Measurements from ENCODE around the gene ATP11A.

Gene ATP11A

DNA sequence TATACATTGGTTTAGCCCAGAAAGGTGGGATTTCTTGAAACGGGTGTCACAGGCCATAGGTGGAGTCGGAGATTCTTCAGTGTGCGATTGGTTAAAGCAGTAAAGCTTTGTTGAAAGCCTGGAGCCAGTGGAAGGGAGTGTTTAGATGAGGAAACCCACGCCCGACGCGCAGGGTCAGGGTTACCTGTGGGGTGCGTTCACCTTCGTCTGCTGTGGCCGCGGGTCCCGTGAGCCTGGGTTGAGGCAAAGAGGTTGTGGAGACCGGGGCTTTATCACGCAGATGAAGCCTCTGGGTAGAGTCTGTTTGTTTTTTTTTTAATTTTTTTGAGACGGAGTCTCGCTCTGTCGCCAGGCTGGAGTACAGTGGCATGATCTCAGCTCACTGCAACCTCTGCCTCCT lies 30.4 kb downstream of the ATP11A start:
- Histone ChIP-seq H3K4me3 (ENCODE audit: low read depth, low read length) (no peak overlapping the region), H3K9ac (ENCODE audit: low read depth, low read length) (no peak overlapping the region)

GRCh38 chr13:112720814-112721197 lies 31.0 kb downstream of the ATP11A start:
- Histone ChIP-seq H3K27ac (ENCODE audit: low read depth, low read length) (no peak overlapping the region), H3K4me3 (ENCODE audit: low read depth, low read length) (no peak overlapping the region), H3K9me3 (ENCODE audit: control insufficient read depth, insufficient read depth, low read length) (no peaks in the 10 kb centered on the region), H3K36me3 (ENCODE audit: control insufficient read depth, insufficient read depth, low read length) (peaks cover 9% of the 10 kb centered on the region; the same call in 1 of the 2 replicates), H3K9ac (ENCODE audit: low read depth, low read length) (no peak overlapping the region), H3K4me1 (ENCODE audit: control insufficient read depth, insufficient read depth, low read length) (peaks cover 18% of the 10 kb centered on the region), H3K27me3 (ENCODE audit: control insufficient read depth, insufficient read depth, low read length) (no peaks in the 10 kb centered on the region)

More for the DNA sequence above, 30.4 kb downstream of the ATP11A start:
- H3K4me1 ChIP-seq (ENCODE audit: control insufficient read depth, insufficient read depth, low read length): peaks cover 16% of the 10 kb centered on the region
- no peaks in the 10 kb centered on the region for H3K9me3 ChIP-seq (ENCODE audit: control insufficient read depth, insufficient read depth, low read length)
- H3K36me3 ChIP-seq (ENCODE audit: control insufficient read depth, insufficient read depth, low read length): peaks cover 9% of the 10 kb centered on the region; the same call in 1 of the 2 replicates
- H3K27me3 ChIP-seq (ENCODE audit: control insufficient read depth, insufficient read depth, low read length): no peaks in the 10 kb centered on the region
- no peak overlapping the region for H3K27ac ChIP-seq (ENCODE audit: low read depth, low read length)

- Histone ChIP-seq H3K9me3 (ENCODE audit: control insufficient read depth, insufficient read depth, low read length) (no peaks in the 10 kb centered on the region), H3K27ac (ENCODE audit: low read depth, low read length) (peak overlapping the region; percentile 14), H3K4me1 (ENCODE audit: control insufficient read depth, insufficient read depth, low read length) (peaks cover 18% of the 10 kb centered on the region), H3K27me3 (ENCODE audit: control insufficient read depth, insufficient read depth, low read length) (no peaks in the 10 kb centered on the region), H3K4me3 (ENCODE audit: low read depth, low read length) (no peak overlapping the region), H3K9ac (ENCODE audit: low read depth, low read length) (no peak overlapping the region), H3K36me3 (ENCODE audit: control insufficient read depth, insufficient read depth, low read length) (peaks cover 9% of the 10 kb centered on the region; the same call in 1 of the 2 replicates)
These were observed 31.6 kb downstream of the ATP11A start for GRCh38 chr13:112721198-112722104.

DNA sequence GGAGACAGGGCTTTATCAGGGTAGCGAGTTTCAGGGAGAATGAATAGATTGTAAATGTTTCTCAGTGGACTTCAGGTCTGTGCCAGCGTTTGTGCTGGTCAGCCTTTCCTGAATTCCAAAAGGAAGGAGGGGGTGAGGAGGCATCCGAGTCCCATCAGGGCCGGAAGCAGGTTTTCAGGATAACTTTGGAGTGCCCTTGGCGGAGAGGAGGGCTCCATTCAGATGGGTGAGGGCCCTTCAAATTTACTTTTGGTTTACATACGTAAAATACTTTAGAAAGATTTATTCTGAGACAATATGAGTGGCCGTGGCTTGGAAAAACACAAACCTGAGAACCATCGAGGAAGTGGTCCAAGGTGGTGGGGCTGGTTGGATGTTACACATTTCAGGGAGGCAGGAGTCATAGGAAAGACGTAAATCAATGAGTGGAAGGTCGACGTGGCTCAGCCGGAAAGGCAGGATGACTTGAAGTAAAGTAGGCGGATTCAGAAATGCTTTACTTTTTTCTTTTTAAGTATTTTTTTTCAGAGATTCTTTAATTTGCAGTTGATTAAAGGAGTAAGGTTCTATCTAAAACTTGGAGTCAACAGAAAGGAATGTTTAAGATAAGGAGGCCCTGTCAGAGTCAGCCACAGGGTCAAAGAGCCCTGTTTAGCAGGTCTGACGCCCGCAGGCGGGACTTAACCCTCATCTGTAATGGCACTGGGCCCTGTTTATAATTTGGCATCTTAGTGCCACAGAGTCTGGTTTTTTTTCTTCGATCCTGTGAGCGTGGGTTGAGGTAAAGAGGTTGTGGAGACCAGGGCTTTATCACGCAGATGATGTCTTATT lies 32.8 kb downstream of the ATP11A start:
- H3K4me1 ChIP-seq (ENCODE audit: control insufficient read depth, insufficient read depth, low read length): peaks cover 22% of the 10 kb centered on the region

DNA sequence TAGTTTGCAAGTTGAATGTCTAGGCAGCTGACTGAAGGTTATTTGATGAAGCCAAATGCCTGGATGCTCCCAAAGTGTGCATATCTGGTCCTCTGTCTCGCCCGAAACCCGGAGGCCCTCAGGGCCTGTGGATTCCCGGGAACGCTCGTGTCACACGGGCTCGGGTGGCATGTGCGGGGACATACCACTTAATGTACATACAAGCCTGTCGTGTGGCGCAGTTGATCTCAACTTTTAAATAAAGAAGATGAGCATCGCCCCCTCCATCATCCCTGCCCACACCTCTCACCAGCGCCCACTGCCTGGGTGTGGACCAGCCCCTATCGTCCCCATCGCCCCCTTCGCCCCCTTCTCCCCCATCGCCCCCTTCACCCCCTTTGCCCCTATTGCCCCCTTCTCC lies 33.9 kb downstream of the ATP11A start:
- Histone ChIP-seq H3K36me3 (ENCODE audit: control insufficient read depth, insufficient read depth, low read length) (peaks cover 6% of the 10 kb centered on the region; the same call in 1 of the 2 replicates), H3K27ac (ENCODE audit: low read depth, low read length) (no peak overlapping the region), H3K27me3 (ENCODE audit: control insufficient read depth, insufficient read depth, low read length) (no peaks in the 10 kb centered on the region), H3K4me1 (ENCODE audit: control insufficient read depth, insufficient read depth, low read length) (peaks cover 24% of the 10 kb centered on the region), H3K4me3 (ENCODE audit: low read depth, low read length) (no peak overlapping the region), H3K9ac (ENCODE audit: low read depth, low read length) (no peak overlapping the region), H3K9me3 (ENCODE audit: control insufficient read depth, insufficient read depth, low read length) (no peaks in the 10 kb centered on the region)

More for the DNA sequence above, 32.8 kb downstream of the ATP11A start:
- Histone ChIP-seq H3K27ac (ENCODE audit: low read depth, low read length) (peak overlapping the region; percentile 74), H3K4me3 (ENCODE audit: low read depth, low read length) (no peak overlapping the region), H3K36me3 (ENCODE audit: control insufficient read depth, insufficient read depth, low read length) (peaks cover 6% of the 10 kb centered on the region; the same call in 1 of the 2 replicates), H3K27me3 (ENCODE audit: control insufficient read depth, insufficient read depth, low read length) (no peaks in the 10 kb centered on the region), H3K9me3 (ENCODE audit: control insufficient read depth, insufficient read depth, low read length) (no peaks in the 10 kb centered on the region), H3K9ac (ENCODE audit: low read depth, low read length) (no peak overlapping the region)

DNA sequence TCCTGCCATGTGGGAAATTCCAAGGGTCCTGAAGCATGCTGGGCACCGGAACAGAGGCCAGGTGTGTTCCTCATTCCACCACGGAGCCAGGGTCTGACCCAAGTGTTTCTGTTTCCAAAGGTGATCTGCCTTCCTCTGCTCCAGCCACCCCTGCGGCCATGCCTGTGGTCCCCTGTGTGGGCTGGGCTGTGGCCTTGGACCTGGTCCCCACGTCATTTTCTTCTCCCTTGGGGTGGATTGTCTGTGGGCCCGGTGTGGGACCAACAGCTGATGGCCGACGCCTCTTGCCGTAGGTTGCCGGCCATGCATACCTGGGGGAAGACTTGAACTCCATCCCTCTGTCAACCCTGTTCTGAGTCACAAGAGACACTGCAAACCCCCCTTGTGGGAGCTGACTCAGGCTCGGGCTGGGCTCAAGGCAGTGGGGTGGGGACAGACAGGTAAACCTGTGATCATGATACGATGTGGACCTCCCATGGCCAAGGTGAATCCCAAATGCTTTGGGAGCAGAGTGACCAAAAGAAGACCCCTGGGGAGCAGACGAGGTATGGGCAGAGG lies 35.0 kb downstream of the ATP11A start:
- Histone ChIP-seq H3K36me3 (ENCODE audit: control insufficient read depth, insufficient read depth, low read length) (no peaks in the 10 kb centered on the region), H3K9ac (ENCODE audit: low read depth, low read length) (no peak overlapping the region), H3K27ac (ENCODE audit: low read depth, low read length) (no peak overlapping the region), H3K4me1 (ENCODE audit: control insufficient read depth, insufficient read depth, low read length) (peaks cover 21% of the 10 kb centered on the region; the same call in 1 of the 2 replicates), H3K27me3 (ENCODE audit: control insufficient read depth, insufficient read depth, low read length) (no peaks in the 10 kb centered on the region), H3K4me3 (ENCODE audit: low read depth, low read length) (no peak overlapping the region), H3K9me3 (ENCODE audit: control insufficient read depth, insufficient read depth, low read length) (no peaks in the 10 kb centered on the region)

DNA sequence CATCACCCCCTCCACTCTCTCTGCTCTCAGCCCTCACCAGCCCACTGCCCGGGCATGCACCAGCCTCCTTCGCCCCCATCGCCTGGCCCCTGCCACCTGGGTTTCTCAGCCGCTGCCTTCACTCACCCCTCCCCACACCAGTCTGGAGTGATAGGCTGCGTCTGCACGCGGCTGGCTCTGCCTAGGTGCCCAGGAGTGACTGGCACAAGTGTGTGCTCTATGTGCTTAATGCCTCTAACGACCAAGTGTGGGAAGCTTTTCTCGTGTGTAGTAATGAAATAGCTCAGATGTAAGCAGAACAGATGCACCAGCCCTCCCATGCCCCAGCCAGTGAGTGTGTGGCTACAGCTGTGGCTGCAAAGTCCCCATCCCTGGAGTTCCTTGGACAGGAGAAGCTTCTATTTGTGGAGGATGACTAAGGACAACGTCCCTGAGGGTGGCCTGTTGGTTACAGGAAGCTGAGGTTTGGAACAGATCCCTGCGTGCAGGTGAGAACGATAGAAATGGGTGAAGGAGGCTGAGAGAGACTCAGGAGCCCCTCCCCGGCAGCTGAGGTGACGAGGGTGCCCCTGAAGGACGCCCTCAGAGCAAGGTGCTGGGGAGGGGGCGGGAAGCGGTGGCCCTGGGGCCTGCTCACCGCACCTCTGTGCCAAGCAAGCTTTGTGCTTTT lies 35.6 kb downstream of the ATP11A start:
- H3K27ac ChIP-seq (ENCODE audit: low read depth, low read length): no peak overlapping the region
- no peaks in the 10 kb centered on the region for H3K27me3 ChIP-seq (ENCODE audit: control insufficient read depth, insufficient read depth, low read length)
- no peak overlapping the region for H3K4me3 ChIP-seq (ENCODE audit: low read depth, low read length)
- no peak overlapping the region for H3K9ac ChIP-seq (ENCODE audit: low read depth, low read length)
- H3K36me3 ChIP-seq (ENCODE audit: control insufficient read depth, insufficient read depth, low read length): no peaks in the 10 kb centered on the region
- no peaks in the 10 kb centered on the region for H3K9me3 ChIP-seq (ENCODE audit: control insufficient read depth, insufficient read depth, low read length)
- H3K4me1 ChIP-seq (ENCODE audit: control insufficient read depth, insufficient read depth, low read length): peaks cover 21% of the 10 kb centered on the region; the same call in 1 of the 2 replicates

DNA sequence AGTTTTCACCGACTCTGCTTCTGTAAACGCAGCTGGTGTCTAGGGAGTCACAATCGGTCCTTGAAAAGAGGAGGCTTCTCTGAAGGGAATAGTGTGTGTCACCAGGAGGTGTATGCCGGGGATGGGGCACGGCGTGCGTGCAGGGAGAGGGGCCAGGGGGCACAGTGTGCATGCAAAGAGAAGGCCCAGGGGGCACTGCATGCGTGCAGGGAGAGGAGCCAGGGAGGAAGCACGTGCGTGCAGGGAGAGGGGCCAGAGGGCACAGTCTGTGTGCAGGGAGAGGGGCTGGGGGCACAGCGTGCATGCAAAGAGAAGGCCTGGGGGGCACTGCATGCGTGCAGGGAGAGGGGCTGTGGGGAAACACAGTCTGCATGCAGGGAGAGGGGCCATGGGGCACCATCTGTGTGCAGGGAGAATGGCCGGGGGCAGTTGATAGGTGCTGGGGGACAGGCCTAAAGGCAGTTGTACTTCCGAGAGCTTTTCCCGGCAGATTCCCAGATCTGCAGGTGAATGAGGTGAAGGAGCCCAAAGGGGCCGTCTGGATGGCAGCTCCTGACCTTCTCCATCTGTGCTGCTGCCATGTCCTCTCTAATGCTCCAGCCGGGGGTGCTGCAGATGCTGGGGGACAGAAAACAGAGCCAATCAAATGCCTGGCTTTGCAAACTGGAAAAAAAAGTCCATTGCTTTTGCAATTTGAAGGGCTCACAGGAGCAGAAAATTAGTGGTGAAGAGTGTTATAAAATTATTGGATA lies 36.4 kb downstream of the ATP11A start:
- no peaks in the 10 kb centered on the region for H3K9me3 ChIP-seq (ENCODE audit: control insufficient read depth, insufficient read depth, low read length)
- peaks cover 21% of the 10 kb centered on the region; the same call in 1 of the 2 replicates for H3K4me1 ChIP-seq (ENCODE audit: control insufficient read depth, insufficient read depth, low read length)
- H3K4me3 ChIP-seq (ENCODE audit: low read depth, low read length): no peak overlapping the region
- H3K36me3 ChIP-seq (ENCODE audit: control insufficient read depth, insufficient read depth, low read length): no peaks in the 10 kb centered on the region
- H3K27me3 ChIP-seq (ENCODE audit: control insufficient read depth, insufficient read depth, low read length): no peaks in the 10 kb centered on the region
- no peak overlapping the region for H3K9ac ChIP-seq (ENCODE audit: low read depth, low read length)
- H3K27ac ChIP-seq (ENCODE audit: low read depth, low read length): no peak overlapping the region

GRCh38 chr13:112727581-112727980 lies 37.7 kb downstream of the ATP11A start:
- Histone ChIP-seq H3K27me3 (ENCODE audit: control insufficient read depth, insufficient read depth, low read length) (no peaks in the 10 kb centered on the region), H3K4me1 (ENCODE audit: control insufficient read depth, insufficient read depth, low read length) (peaks cover 29% of the 10 kb centered on the region), H3K36me3 (ENCODE audit: control insufficient read depth, insufficient read depth, low read length) (no peaks in the 10 kb centered on the region), H3K9me3 (ENCODE audit: control insufficient read depth, insufficient read depth, low read length) (no peaks in the 10 kb centered on the region), H3K4me3 (ENCODE audit: low read depth, low read length) (no peak overlapping the region), H3K9ac (ENCODE audit: low read depth, low read length) (no peak overlapping the region), H3K27ac (ENCODE audit: low read depth, low read length) (no peak overlapping the region)
